HG02840 (cell line): ENCODE data around the gene ARHGEF33.

Experiments used
- ATAC-seq: cut with Tn5 transposase; IDR thresholded peaks from one replicate; pipeline ENCODE4 v1.9.1; 2021; ENCODE audit warnings: mild to moderate bottlenecking, moderate library complexity, moderate number of reproducible peaks; ENCODE audit not compliant: unreplicated experiment, low FRiP score

ARHGEF33 gene

GRCh38 chr2:39007875-39008504, 118.3 kb downstream of the ARHGEF33 start:
- no peak for ATAC-seq

GRCh38 chr2:39008665-39009064, 119.0 kb downstream of the ARHGEF33 start:
- ATAC-seq = no peak

GRCh38 chr2:39013871-39014270, 124.2 kb downstream of the ARHGEF33 start:
- no peak for ATAC-seq

- no peak for ATAC-seq
Observed at GRCh38 chr2:39015424-39015823, 125.7 kb downstream of the ARHGEF33 start.

GRCh38 chr2:39017334-39017733, 127.7 kb downstream of the ARHGEF33 start:
- no peak for ATAC-seq

- no peak for ATAC-seq
Observed at GRCh38 chr2:39018638-39019037, 129.0 kb downstream of the ARHGEF33 start.

- ATAC-seq = no peak
Observed at GRCh38 chr2:39020383-39020782, 130.7 kb downstream of the ARHGEF33 start.

- no peak for ATAC-seq
Observed at GRCh38 chr2:39022642-39023235, 133.1 kb downstream of the ARHGEF33 start.

GRCh38 chr2:39023649-39024048, 134.0 kb downstream of the ARHGEF33 start:
- no peak for ATAC-seq

GRCh38 chr2:39024833-39025232, 135.2 kb downstream of the ARHGEF33 start:
- no peak for ATAC-seq
